ENCODE measurements around the gene PINLYP. TPM values are rescaled to one million over a fixed set of nuclear protein-coding genes. Genes with fewer than 3 reads are reported as not detected.
A peak's percentile ranks its signal among the peaks of the same experiment; 100 is the strongest.

PINLYP gene
- total RNA-seq (2014; rRNA removed; shearing (Covaris generic)) (4.3 and 7.8 TPM in 2 replicates), polyA plus RNA-seq (2016; fragmentation: Nextera tagmentation; extraction: Ambion mirVana) (11.1 and 12.1 TPM in 2 replicates)
- long read RNA-seq, partial matches to known transcripts, result 0 of 3 reads
- long read RNA-seq, other reads (novel, unspliced or antisense), result 0 of 3 reads

GRCh38 chr19:43575156-43575950 lies at the start of gene PINLYP, which contains the start of gene XRCC1:
Gene PINLYP, plus strand, starts transcription at chr19:43575801. Its CDS starts 1,391 bp downstream, at chr19:43577192.
Gene XRCC1, minus strand, starts transcription at chr19:43575527. Its CDS starts 69 bp downstream, at chr19:43575458.
- ATAC-seq, result peak; percentile 92
- Mint-ChIP-seq H3K27ac (peak within 1 kb of the TSS; percentile 96), H3K4me1 (peaks cover 22% of the 10 kb centered on the region), H3K27me3 (ENCODE audit: insufficient read depth, low read depth, poor library complexity) (peaks cover 8% of the 10 kb centered on the region), H3K9me3 (no peaks in the 10 kb centered on the region; the same call in 2 of the 3 replicates), H3K36me3 (ENCODE audit: low read depth) (peaks cover 21% of the 10 kb centered on the region), H3K4me3 (peak within 1 kb of the TSS; percentile 98)
- Histone ChIP-seq H3F3A (replicated peaks; ENCODE audit: low read depth) (no peaks in the 10 kb centered on the region; the same call in 1 of the 2 replicates), H2AFZ (peak within 1 kb of the TSS; percentile 93; the same call in 1 of the 2 replicates), H3K4me3 (peak within 1 kb of the TSS; percentile 99), H3K36me3 (ENCODE audit: insufficient read depth) (no peaks in the 10 kb centered on the region), H3K79me2 (replicated peaks; ENCODE audit: insufficient read depth) (peaks cover 12% of the 10 kb centered on the region; the same call in 1 of the 2 replicates), H3K4me1 (ENCODE audit: insufficient read depth) (peaks cover 14% of the 10 kb centered on the region), H4K20me1 (replicated peaks; ENCODE audit: insufficient read depth) (no peaks in the 10 kb centered on the region; the same call in 1 of the 2 replicates), H3K27me3 (ENCODE audit: insufficient read depth) (no peaks in the 10 kb centered on the region), H3K27ac (ENCODE audit: low read depth) (peak within 1 kb of the TSS; percentile 89), H3K9me2 (ENCODE audit: insufficient read depth) (no peaks in the 10 kb centered on the region), H3K4me2 (peak within 1 kb of the TSS; percentile 98)
- peak; percentile 80 for TF ChIP-seq POLR2AphosphoS5 (IDR thresholded peaks at IDR 0.05; ENCODE audit: low read depth)
- no peak for TF ChIP-seq EZH2phosphoT487 (IDR thresholded peaks at IDR 0.05; ENCODE audit: unreplicated experiment)
- peak; percentile 92 for TF ChIP-seq CREB1 (CRISPR knock-in tag; IDR thresholded peaks at IDR 0.05; ENCODE audit: low read depth)
- TF ChIP-seq ETS1 (IDR thresholded peaks at IDR 0.05), result peak; percentile 57; the same call in 1 of the 2 replicates
- peak; percentile 100 for DNase-seq (ENCODE audit: low spot score)

GRCh38 chr19:43525836-43526771 lies 49.5 kb upstream of the PINLYP start:
- Histone ChIP-seq H3F3A (replicated peaks; ENCODE audit: low read depth) (no peaks in the 10 kb centered on the region; the same call in 1 of the 2 replicates), H3K27me3 (ENCODE audit: insufficient read depth) (peaks cover 37% of the 10 kb centered on the region), H3K4me2 (peak overlapping the region; percentile 96), H3K36me3 (ENCODE audit: insufficient read depth) (no peaks in the 10 kb centered on the region), H3K79me2 (replicated peaks; ENCODE audit: insufficient read depth) (no peaks in the 10 kb centered on the region), H4K20me1 (replicated peaks; ENCODE audit: insufficient read depth) (no peaks in the 10 kb centered on the region), H3K9me2 (ENCODE audit: insufficient read depth) (no peaks in the 10 kb centered on the region), H3K27ac (ENCODE audit: low read depth) (no peak overlapping the region), H2AFZ (peak overlapping the region; percentile 89), H3K4me3 (peak overlapping the region; percentile 96), H3K4me1 (ENCODE audit: insufficient read depth) (peaks cover 8% of the 10 kb centered on the region; the same call in 1 of the 2 replicates)
- Mint-ChIP-seq H3K36me3 (ENCODE audit: low read depth) (no peaks in the 10 kb centered on the region), H3K4me3 (peak overlapping the region; percentile 88), H3K4me1 (peaks cover 11% of the 10 kb centered on the region), H3K27me3 (ENCODE audit: insufficient read depth, low read depth, poor library complexity) (peaks cover 22% of the 10 kb centered on the region), H3K27ac (no peak overlapping the region), H3K9me3 (no peaks in the 10 kb centered on the region)
- ATAC-seq (peak; percentile 55), DNase-seq (ENCODE audit: low spot score) (peak; percentile 39)
- TF ChIP-seq ZNF462 (CRISPR knock-in tag; IDR thresholded peaks at IDR 0.05), result no peak
- TF ChIP-seq REST (IDR thresholded peaks at IDR 0.05; ENCODE audit: unreplicated experiment), result no peak

All from GM23338 (cell line).